ENCODE data around the gene ARMC2.
"Not testable (repeated sequence)": the region's sequence is repeated elsewhere in the genome, so short reads cannot be mapped to it uniquely, and the experiment has no call there.

The ARMC2 gene

GRCh38 chr6:108872575-108872974 is 24.4 kb downstream of the ARMC2 start:
- no peak for DNase-seq

GRCh38 chr6:108873251-108873650 is 25.0 kb downstream of the ARMC2 start:
- no peak for DNase-seq

DNA sequence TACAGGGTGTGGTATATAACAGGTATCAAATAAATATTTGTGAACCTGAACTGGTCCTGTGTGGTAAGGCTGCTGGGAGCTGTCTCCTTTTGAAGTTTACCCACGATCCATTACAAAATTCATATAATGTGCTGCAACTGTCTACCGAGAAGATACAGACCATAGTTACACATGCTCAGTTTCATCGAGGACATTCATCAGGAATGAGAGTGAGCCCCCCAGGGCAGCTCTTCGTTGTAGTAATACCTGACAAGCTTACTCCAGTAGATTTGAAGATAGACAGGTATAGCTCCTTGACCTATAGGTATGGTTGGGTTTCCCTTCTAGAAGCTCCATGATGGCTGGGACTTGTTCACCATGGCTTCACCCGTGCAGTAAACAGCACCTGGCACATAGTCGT is 25.7 kb downstream of the ARMC2 start:
- no peak for DNase-seq

DNA sequence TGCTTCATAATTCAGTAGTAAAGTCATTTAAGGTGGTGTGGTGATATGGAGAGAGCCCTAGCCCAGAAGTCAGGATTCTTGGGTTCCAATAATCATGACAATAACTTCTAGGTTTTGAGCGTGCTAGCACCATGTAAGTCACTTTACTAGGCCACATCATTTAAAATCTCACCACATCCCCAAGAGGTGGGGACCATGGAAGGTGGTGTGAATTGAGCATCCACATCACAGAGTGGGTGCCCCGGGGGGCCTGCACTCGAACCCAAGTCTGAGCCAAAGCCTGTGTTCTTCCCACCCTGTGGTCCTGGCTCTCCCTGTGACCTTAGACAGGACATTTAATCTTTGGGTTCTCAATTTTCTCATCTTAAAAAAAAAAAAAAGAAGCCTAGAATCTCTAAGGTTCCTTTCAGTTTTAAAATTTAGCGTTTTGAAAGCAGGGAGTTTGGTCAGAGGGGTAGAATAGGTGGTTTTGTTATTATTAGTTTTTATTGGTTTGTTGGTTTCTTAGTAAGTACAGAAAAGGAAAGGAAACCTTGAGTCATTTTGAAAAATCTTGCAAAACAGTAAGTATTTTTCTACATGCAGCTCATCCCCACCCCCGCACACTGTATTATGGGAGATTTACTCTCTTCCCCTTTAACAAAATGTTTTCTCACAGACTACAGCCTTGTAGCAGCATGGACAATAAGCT is 26.4 kb downstream of the ARMC2 start:
- DNase-seq = peak; percentile 53 to 68

- no peak for DNase-seq
Measured at GRCh38 chr6:108875161-108875555, 26.9 kb downstream of the ARMC2 start.

DNA sequence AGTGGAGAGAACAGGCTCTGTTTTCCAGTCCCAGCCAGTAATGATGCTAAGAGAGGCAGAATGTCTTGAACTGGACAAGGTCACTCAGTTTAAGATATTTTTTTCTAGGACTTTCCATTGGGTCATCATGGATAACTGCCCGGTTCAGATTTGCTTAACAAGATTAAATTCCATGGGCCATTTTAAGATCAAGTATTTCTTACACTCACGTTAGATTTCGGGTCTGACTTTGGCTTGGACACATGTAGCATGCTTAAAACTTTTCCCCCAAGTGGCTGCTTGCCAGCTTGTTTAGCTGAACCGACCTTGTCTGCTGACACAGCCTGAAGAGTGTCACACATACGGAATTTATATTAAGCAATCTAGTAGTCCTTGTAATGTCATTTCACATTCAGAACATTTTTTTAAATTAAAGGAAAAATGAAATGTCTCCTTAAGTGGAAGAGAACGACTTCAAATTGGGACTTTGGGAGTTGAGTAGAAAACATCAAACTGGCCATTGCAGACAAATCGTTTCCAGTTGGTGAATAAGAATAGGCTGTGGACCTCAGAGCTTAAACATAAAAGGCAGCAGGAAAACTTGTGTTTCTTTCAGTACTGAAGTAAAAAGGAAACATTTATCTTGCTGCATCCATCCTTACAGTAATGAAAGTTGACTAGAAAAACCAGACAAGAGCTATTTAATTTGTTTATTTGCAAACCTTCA is 29.0 kb downstream of the ARMC2 start:
- DNase-seq = no peak

DNA sequence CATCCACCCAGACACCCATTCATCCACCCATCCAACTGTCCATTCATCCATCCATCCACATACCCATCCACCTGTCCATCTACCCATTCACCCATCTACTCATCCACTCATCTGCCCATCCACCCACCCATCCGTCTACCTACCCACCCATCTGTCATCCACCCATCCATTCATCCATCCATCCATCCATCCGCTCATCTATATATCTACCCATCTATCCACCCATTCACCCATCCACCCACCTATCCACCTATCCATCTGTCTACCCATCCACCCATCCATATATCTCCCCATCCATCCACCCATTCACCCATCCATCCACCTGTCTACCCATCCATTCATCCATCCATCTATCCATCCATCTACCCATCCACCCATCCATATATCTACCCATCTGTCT is 30.7 kb downstream of the ARMC2 start:
- DNase-seq = no peak

GRCh38 chr6:108883172-108883571 is 35.0 kb downstream of the ARMC2 start:
- DNase-seq = no peak

GRCh38 chr6:108884211-108885059 is 36.2 kb downstream of the ARMC2 start:
- no peak for DNase-seq

GRCh38 chr6:108888052-108888451 is 39.8 kb downstream of the ARMC2 start:
- DNase-seq = no peak

DNA sequence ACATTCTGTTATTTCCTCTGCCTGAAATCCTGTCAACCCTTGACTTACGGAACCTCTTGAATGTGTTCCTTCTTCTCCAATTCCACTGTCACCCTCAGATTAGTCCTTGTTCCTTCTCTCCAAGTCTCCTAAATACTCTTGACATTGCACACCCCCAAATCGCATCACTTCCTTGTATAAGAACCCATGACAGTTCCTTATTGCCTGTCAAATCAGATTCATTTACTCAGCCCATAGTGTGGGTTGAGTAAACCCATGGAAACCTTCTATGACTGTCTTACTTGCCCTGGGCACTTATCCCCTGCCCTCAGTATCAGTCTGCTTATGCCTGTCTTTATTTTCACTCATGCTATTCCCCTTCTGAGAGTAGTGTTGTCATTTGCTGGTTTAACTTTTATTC is 40.5 kb downstream of the ARMC2 start:
- DNase-seq = no peak

GRCh38 chr6:108890898-108891297 is 42.7 kb downstream of the ARMC2 start:
- DNase-seq = not testable (repeated sequence)

- DNase-seq = no peak
Measured at GRCh38 chr6:108895571-108895970, 47.3 kb downstream of the ARMC2 start.

DNA sequence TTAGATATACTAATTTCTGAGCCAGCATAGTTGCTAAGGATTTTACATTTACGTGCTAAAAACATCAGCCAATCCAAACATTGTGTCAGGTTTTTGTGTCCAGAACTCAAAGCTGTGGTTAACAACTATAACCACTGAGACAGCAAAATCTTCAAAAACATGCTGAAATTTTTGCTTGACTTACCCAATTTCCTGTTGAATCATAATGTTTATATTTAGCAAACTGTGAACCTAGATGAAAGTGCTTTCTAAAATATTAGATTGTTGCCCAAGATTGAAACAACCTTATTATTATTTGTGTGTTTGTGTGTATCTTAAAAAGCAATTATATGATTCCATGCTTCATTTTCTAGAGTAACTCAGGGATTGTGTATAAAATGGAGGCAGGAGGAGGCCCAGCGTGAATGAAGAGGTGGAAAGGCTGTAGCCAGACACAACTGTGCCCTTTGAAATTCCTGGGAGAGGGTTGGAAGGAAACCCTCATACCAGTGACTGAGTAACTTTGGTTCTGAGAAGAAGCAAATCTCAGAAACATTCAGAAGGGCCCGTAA is 48.0 kb downstream of the ARMC2 start:
- no peak for DNase-seq

GRCh38 chr6:108897371-108897770 is 49.1 kb downstream of the ARMC2 start:
- no peak for DNase-seq

GRCh38 chr6:108902382-108902792 is 54.2 kb downstream of the ARMC2 start:
- DNase-seq = no peak

DNA sequence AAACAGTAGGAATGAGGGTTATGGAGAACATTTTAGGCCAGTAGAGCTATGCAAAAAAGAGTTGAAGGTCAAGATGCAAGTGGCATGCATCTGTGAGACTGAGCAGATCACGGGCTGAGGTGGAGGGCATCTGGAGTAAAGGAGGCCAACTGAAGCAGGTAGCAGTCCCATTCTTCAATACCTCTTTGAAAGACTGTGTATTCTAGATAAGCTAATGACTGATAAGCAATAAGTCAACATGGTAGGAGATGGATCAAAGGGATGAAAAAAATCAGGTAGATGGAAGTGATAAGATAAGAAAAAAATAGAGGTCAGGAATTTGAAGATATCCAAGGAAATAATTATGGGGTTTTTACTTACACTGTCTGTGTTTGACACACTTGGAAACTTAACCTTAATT is 55.6 kb downstream of the ARMC2 start:
- no peak for DNase-seq

- DNase-seq = no peak
Measured at GRCh38 chr6:108904741-108905140, 56.5 kb downstream of the ARMC2 start.

DNA sequence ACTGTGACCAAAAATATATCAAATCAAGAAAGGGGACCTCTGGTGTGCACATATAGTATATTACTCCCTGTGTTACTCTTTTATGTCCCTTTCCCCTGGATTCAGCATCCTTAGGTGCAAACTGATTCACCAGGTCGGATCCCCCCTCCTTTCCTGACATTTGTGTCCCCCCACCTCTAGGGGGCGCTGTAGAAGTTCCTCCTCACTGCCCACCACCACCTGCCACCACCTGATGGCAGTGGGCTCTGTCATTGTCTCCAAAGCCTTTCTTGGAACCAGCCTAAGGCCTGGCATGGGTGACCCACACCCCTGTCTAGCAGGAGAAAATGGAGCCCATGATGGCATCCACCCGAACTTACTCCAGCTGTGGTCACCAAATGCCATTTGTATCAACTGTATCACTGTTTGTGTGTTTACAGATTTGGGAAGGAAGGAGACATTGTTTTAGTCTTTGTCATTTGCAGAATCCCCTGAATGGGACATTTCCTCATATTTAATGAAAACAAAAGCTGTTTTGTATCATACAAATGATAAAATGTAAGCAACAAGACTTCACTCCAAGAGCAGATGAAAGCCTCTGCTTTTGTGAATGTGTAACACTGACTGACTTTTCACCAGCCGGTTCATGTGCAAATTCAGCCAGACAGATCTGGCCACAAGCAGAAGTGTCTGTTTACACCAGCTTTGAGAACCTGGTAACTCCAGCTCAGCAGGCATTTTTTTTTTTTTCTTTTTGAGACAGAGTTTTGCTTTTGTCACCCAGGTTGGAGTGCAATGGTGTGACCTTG is 66.2 kb downstream of the ARMC2 start:
- DNase-seq = peak; percentile 35 to 47

- no peak for DNase-seq
Measured at GRCh38 chr6:108915258-108915657, 67.0 kb downstream of the ARMC2 start.

GRCh38 chr6:108916026-108916686 is 67.9 kb downstream of the ARMC2 start:
- no peak for DNase-seq

GRCh38 chr6:108920751-108921150 is 72.5 kb downstream of the ARMC2 start:
- no peak for DNase-seq

All from stimulated activated CD4-positive, alpha-beta T cell treated with anti-CD3 and anti-CD28 coated beads, Interleukin-2, amount 100 ng/mL, for 24 hours (primary cell).